ENCODE measurements around the gene FRMD4A.

The FRMD4A gene

GRCh38 chr10:14066106-14066505, 264.6 kb downstream of the FRMD4A start:
- no peaks in the 10 kb centered on the region for H3K27me3 ChIP-seq (ENCODE audit: insufficient read depth, poor library complexity, severe bottlenecking)
- H3K36me3 ChIP-seq (ENCODE audit: low read depth) = no peaks in the 10 kb centered on the region
- TF ChIP-seq CTCF (IDR thresholded peaks at IDR 0.05; ENCODE audit: poor library complexity, severe bottlenecking) = no peak
- H3K4me3 ChIP-seq (ENCODE audit: severe bottlenecking) = no peak overlapping the region
- ATAC-seq (ENCODE audit: low read depth) (no peak), DNase-seq (ENCODE audit: low spot score) (no peak)
- H3K4me1 ChIP-seq (ENCODE audit: insufficient read depth, poor library complexity, severe bottlenecking) = no peaks in the 10 kb centered on the region
- no peaks in the 10 kb centered on the region for H3K9me3 ChIP-seq (ENCODE audit: severe bottlenecking)
- H3K27ac ChIP-seq (ENCODE audit: poor library complexity, severe bottlenecking) = no peak overlapping the region

GRCh38 chr10:14063531-14064285, 267.0 kb downstream of the FRMD4A start:
- Histone ChIP-seq H3K4me1 (ENCODE audit: insufficient read depth, poor library complexity, severe bottlenecking) (no peaks in the 10 kb centered on the region), H3K27ac (ENCODE audit: poor library complexity, severe bottlenecking) (no peak overlapping the region), H3K9me3 (ENCODE audit: severe bottlenecking) (no peaks in the 10 kb centered on the region), H3K4me3 (ENCODE audit: severe bottlenecking) (no peak overlapping the region), H3K27me3 (ENCODE audit: insufficient read depth, poor library complexity, severe bottlenecking) (no peaks in the 10 kb centered on the region), H3K36me3 (ENCODE audit: low read depth) (no peaks in the 10 kb centered on the region)
- no peak for TF ChIP-seq CTCF (IDR thresholded peaks at IDR 0.05; ENCODE audit: poor library complexity, severe bottlenecking)
- ATAC-seq (ENCODE audit: low read depth) (no peak), DNase-seq (ENCODE audit: low spot score) (no peak)

DNA sequence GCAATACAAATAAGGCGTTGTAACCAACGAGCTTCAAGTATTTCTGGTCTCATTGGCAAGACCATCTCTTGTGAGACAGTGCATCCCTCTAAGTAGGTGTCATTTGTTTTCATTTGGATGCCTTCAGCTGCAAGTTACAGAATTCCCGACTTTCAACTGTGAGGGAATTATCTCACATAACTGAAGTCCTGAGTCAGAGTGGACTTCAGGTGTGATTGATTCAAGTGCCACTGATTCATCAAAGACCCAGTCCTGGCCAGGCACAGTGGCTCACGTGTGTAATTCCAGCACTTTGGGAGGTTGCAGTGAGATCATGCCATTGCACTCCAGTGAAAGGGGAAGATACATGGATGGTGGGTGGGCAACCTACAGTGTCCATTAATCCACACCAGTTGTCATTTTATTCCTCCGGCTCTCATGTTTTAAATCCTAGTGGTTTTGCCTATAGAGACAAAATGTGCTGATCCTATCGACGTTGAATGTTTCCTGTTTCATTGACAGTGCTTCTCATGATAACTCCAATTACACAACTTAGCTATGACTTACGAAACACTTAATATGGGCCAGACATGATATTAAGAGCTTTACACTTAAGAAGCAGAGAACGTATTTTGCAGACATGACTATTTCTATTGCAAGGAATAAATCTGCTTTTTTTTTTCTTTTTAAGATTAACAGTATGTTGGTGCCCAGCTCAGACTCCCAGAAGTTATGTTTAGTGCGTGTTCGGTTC, 268.0 kb downstream of the FRMD4A start:
- no peak for TF ChIP-seq CTCF (IDR thresholded peaks at IDR 0.05; ENCODE audit: poor library complexity, severe bottlenecking)
- Histone ChIP-seq H3K27me3 (ENCODE audit: insufficient read depth, poor library complexity, severe bottlenecking) (no peaks in the 10 kb centered on the region), H3K36me3 (ENCODE audit: low read depth) (no peaks in the 10 kb centered on the region), H3K27ac (ENCODE audit: poor library complexity, severe bottlenecking) (no peak overlapping the region), H3K9me3 (ENCODE audit: severe bottlenecking) (no peaks in the 10 kb centered on the region), H3K4me1 (ENCODE audit: insufficient read depth, poor library complexity, severe bottlenecking) (no peaks in the 10 kb centered on the region), H3K4me3 (ENCODE audit: severe bottlenecking) (no peak overlapping the region)
- ATAC-seq (ENCODE audit: low read depth) (0 out of 3 replicates have a peak, but pooled peaks have one; percentile 41), DNase-seq (ENCODE audit: low spot score) (no peak)

DNA sequence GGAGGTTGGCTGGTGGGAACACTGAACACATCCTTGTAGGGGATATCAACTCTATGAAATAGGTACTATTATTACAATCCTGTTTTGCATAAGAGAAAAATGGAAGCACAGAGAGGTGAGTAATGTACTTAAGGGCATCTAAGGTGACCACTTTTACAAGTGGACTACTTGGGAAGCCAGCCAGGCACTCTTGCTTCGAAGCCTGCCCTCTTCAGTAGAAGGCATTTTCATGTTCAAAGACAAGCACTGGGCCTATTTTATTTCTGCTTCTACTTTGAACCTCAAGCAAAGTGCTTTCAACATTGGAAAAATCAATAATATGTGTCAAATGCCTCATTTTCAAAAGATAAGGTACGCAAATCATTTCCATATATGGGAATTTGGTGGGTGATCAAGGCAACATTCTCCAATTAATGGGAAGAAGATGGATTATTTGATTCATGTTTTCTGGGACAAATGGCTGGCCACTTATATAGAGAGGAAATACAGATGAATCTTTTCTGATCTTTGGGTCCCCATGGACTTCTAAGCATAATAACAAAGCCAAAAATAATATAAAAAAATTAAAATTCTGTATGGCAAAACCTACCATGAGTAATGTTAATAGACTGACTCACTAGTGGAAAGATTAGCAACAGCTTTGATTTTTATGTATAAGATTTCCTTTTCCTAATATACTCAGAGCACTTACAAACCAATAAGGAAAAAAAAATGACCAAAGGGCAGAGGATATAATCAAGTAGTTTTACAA, 270.2 kb downstream of the FRMD4A start:
- ATAC-seq (ENCODE audit: low read depth) = no peak
- H3K4me1 ChIP-seq (ENCODE audit: insufficient read depth, poor library complexity, severe bottlenecking) = no peaks in the 10 kb centered on the region
- H3K36me3 ChIP-seq (ENCODE audit: low read depth) = no peaks in the 10 kb centered on the region
- no peak for DNase-seq (ENCODE audit: low spot score)
- H3K27me3 ChIP-seq (ENCODE audit: insufficient read depth, poor library complexity, severe bottlenecking) = no peaks in the 10 kb centered on the region
- H3K4me3 ChIP-seq (ENCODE audit: severe bottlenecking) = no peak overlapping the region
- H3K27ac ChIP-seq (ENCODE audit: poor library complexity, severe bottlenecking) = no peak overlapping the region
- no peak for TF ChIP-seq CTCF (IDR thresholded peaks at IDR 0.05; ENCODE audit: poor library complexity, severe bottlenecking)
- H3K9me3 ChIP-seq (ENCODE audit: severe bottlenecking) = no peaks in the 10 kb centered on the region
